A673 (cell line): ENCODE results near the gene PEX5L.

Source experiments
- CTCF ChIP-seq: fragments of 300-800, 200-600 bp; sonication (generic); conservative IDR thresholded peaks from 2 replicates; pipeline ENCODE4 v1.5.1; 2017; ENCODE audit warnings: low read depth, mild to moderate bottlenecking, antibody characterized with exemption, low read length, moderate library complexity, mixed read lengths
- EZH2 ChIP-seq: fragments of 200-600 bp; sonication (generic); IDR thresholded peaks from 2 replicates; pipeline ENCODE4 v1.6.1; 2017; ENCODE audit warnings: borderline replicate concordance, low read depth, mild to moderate bottlenecking, mixed read lengths, antibody characterized with exemption, low read length; ENCODE audit not compliant: poor library complexity, severe bottlenecking

GRCh38 chr3:179971280-179971679 is 65.5 kb downstream of the PEX5L start:
- TF ChIP-seq CTCF (no peak), EZH2 (no peak)
